ENCODE results near the gene ZP4. TPM values are rescaled to one million over a fixed set of nuclear protein-coding genes. Genes with fewer than 3 reads are reported as not detected.

The ZP4 gene
- not detected in 2 replicates for total RNA-seq (2021)
- long read RNA-seq = 0 reads

DNA sequence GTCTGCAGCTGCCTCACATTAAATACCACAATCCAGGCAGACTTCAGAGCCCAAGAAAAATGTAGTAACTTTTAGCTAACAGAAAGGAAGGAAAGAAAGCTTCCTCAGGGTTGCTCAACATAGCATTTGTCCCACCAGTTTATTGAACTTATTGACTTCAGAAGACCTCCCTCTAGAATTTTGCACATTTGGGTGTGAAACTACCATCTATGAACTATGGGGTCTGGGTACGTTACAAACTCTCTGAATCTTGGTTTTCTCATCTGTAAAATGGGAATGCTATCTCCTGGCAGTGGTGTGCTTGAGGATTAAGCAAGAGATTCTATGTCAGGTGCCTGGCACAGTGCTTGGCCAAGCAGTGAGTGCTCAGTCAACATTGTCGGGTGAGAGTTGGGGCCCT lies at the start of gene ZP4:
ZP4 (minus strand) TSS at position 101 of the 400 bp plus-strand sequence. CDS start 287 bp downstream, outside the sequence.
- H3K9ac ChIP-seq (ENCODE audit: extremely low read depth, insufficient read length, low read length) = no peak within 1 kb of the TSS
- H4K91ac ChIP-seq (ENCODE audit: insufficient read length, low read depth, low read length) = no peak within 1 kb of the TSS
- no peak within 1 kb of the TSS for H2BK5ac ChIP-seq (ENCODE audit: insufficient read length, low read length)
- no peak within 1 kb of the TSS for H3K56ac ChIP-seq (ENCODE audit: insufficient read length, low read depth, low read length)
- no peak within 1 kb of the TSS for H3K4me3 Mint-ChIP-seq
- H3K27me3 ChIP-seq (ENCODE audit: insufficient read depth, low read length) = 0 out of 2 replicates have a peak, but pooled peaks cover 2% of the 10 kb centered on the region
- no peak within 1 kb of the TSS for H2BK12ac ChIP-seq (ENCODE audit: insufficient read length, low read depth, low read length)
- no peak within 1 kb of the TSS for H2BK120ac ChIP-seq (ENCODE audit: low read depth, low read length, poor library complexity, severe bottlenecking)
- no peak within 1 kb of the TSS for H2AFZ ChIP-seq (ENCODE audit: low read length)
- no peaks in the 10 kb centered on the region; a peak in 1 of 5 replicates for H3K9me3 Mint-ChIP-seq
- H3K4ac ChIP-seq (ENCODE audit: low read depth, low read length) = no peak within 1 kb of the TSS
- no peak within 1 kb of the TSS for H3K23ac ChIP-seq (ENCODE audit: insufficient read length, low read depth, low read length)
- peaks cover 4 to 7% of the 10 kb centered on the region in 2 experiments; a peak in 3 of 4 replicates for H3K4me1 Mint-ChIP-seq
- 0 out of 2 replicates have a peak, but pooled peaks cover 1% of the 10 kb centered on the region for H3K79me2 ChIP-seq (ENCODE audit: insufficient read depth, low read length)
- no peak for DNase-seq
- no peak within 1 kb of the TSS for H3T11ph ChIP-seq (ENCODE audit: low read length)
- H3K14ac ChIP-seq (ENCODE audit: insufficient read depth, low read length) = no peak within 1 kb of the TSS
- H3K27ac Mint-ChIP-seq = no peak within 1 kb of the TSS
- H3K79me1 ChIP-seq (ENCODE audit: insufficient read depth, low read depth, low read length, poor library complexity, severe bottlenecking) = no peaks in the 10 kb centered on the region
- no peak within 1 kb of the TSS for H3K27ac ChIP-seq (ENCODE audit: insufficient read length, low read depth, low read length)
- H4K5ac ChIP-seq (ENCODE audit: insufficient read length, low read depth, low read length) = no peak within 1 kb of the TSS
- H3K4me2 ChIP-seq (ENCODE audit: insufficient read depth, insufficient read length, low read length) = no peak within 1 kb of the TSS
- no peak within 1 kb of the TSS for H3K18ac ChIP-seq (ENCODE audit: insufficient read length, low read depth, low read length)
- H4K8ac ChIP-seq (replicated peaks; ENCODE audit: insufficient read length, low read depth, low read length) = no peak within 1 kb of the TSS
- no peak within 1 kb of the TSS for H2AK5ac ChIP-seq (ENCODE audit: insufficient read length, low read length)
- H2BK20ac ChIP-seq (ENCODE audit: low read depth, low read length, poor library complexity, severe bottlenecking) = no peak within 1 kb of the TSS
- no peaks in the 10 kb centered on the region for H3K9me3 ChIP-seq (ENCODE audit: control insufficient read depth, low read depth, low read length)
- no peaks in the 10 kb centered on the region for H4K20me1 ChIP-seq (ENCODE audit: control insufficient read depth, insufficient read depth, insufficient read length)
- H3K4me1 ChIP-seq (ENCODE audit: insufficient read depth, low read length) = no peaks in the 10 kb centered on the region
- no peak for TF ChIP-seq CTCF (conservative IDR thresholded peaks at IDR 0.05)
- no peak within 1 kb of the TSS for H2BK15ac ChIP-seq (ENCODE audit: low read depth, low read length)
- H3K23me2 ChIP-seq (ENCODE audit: insufficient read length, low read depth, low read length, poor library complexity, severe bottlenecking) = no peaks in the 10 kb centered on the region
- peaks cover 0 to 2% (median 0%) of the 10 kb centered on the region in 3 experiments; a peak in 1 of 7 replicates for H3K36me3 Mint-ChIP-seq (ENCODE audit: insufficient read depth in 1 of 3, low read depth in 3 of 3)
- H3K27me3 Mint-ChIP-seq (ENCODE audit: low read depth) = no peaks in the 10 kb centered on the region
- no CpG with 5 or more reads among the region's 2 CpGs for WGBS (ENCODE audit: extremely low coverage, insufficient read length, low lambda C conversion rate)

Measured in H9 (cell line).